Lung microvascular endothelial cell (primary cell): Measurements from ENCODE around the gene RFX7. TPM values are rescaled to one million over a fixed set of nuclear protein-coding genes. Genes with fewer than 3 reads are reported as not detected.
"Not testable (repeated sequence)": the region's sequence is repeated elsewhere in the genome, so short reads cannot be mapped to it uniquely, and the experiment has no call there.

ENCODE experiments used
- DNase-seq, 2 donors: peaks; one replicate each; pipeline versions ENCODE4 v3.0.0 to v3.0.0-alpha.2; 2010; ENCODE audit warnings: low read depth in 2 of 2
- total RNA-seq: library from RNA; depleted of rRNA; stranded (reverse); fragments of >200 nt; gene quantifications from 2 replicates; pipeline ENCODE4 v1.2.1, GENCODE V29; 2014

RFX7 gene
- total RNA-seq = 2.2 and 3.1 TPM in 2 replicates

GRCh38 chr15:56243163-56244037 is at the start of gene RFX7:
Gene RFX7, minus strand, starts transcription at chr15:56243879. Its CDS starts 594 bp downstream, at chr15:56243285.
- peak; percentile 81 to 88 for DNase-seq

DNA sequence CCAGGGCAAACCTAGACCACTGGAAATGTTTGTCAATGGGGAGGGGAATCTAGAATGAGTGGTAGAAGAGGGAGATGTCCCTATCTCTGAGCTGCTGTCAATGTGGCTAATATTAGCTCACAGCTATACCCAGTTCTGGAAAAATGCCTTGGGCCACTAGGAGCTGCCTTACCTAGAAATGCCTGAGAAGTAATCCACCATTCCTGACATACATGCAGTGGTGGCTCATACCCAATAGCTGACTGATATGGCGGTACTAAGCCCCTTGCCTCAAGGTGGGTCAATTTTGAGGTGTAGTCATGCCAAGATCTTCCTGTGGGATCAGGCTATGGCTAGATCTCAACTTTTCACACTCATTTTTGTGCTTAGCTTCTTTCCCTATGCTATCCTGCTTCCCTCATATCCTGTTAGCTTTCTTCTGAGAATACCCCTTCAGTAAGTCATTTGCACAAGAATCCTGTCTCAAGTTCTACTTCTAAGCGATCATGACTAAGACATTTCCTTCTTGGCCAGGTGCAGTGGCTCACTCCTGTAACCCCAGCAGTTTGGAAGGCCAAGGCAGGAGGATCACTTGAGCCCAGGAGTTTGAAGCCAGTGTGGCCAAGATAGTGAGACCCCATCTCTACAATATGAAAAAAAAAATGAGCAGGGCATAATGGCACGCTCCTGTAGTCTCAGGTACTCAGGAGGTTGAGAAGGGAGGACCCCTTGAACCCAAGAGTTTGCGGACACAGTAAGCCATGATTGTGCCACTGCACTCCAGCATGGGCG is 49.1 kb upstream of the RFX7 start:
- DNase-seq = no peak

GRCh38 chr15:56291741-56292140 is 48.1 kb upstream of the RFX7 start:
- no peak for DNase-seq

GRCh38 chr15:56286213-56286612 is 42.5 kb upstream of the RFX7 start:
- DNase-seq = no peak

- DNase-seq = no peak
These were observed 37.5 kb upstream of the RFX7 start for GRCh38 chr15:56281145-56281544.

DNA sequence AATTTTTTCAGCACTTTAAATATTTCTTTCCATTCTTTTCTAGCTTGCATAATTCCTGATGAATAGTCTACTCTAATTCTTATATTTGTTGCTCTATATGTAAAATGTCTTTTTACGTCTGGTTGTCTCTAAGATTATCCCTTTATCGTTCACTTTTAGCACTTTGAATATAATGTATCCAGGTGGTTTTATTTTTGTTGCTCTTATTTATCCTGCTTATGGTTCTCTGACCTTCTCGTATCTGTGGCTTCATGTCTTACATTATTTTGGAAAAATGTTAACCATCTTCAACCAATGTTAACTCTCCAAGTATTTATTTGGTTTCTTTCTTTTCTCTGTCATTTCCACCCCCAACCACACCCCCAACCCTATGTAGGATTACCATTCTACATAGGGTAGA is 30.0 kb upstream of the RFX7 start:
- DNase-seq = no peak

DNA sequence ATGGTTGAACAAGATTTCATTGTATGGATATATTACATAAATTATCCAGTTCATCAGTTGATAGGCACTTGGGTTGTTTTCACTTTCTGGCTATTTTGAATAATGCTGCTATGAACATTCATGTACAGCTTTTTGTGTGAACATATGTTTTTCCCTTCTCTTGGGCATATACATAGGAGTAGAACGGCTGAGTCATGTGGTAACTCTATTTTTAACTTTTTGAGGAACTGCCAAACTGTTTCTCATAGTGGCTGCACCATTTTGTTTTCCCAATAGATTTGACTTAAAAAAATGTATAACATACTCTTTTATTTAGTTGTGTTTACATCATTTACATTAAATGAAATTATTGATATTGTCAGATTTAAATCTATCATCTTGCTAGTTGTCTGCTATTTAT is 28.8 kb upstream of the RFX7 start:
- DNase-seq = no peak

DNA sequence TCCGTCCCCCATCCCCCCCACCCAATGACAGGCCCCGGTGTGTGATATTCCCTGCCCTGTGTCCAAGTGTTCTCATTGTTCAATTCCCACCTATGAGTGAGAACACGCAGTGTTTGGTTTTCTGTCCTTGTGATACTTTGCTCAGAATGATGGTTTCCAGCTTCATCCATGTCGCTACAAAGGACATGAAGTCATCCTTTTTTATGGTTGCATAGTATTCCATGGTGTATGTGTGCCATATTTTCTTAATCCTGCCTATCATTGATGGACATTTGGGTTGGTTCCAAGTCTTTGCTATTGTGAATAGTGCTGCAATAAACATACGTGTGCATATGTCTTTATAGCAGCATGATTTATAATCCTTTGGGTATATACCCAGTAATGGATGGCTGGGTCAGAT is 22.8 kb upstream of the RFX7 start:
- not testable (repeated sequence) for DNase-seq

- DNase-seq = no peak
These were observed 18.3 kb upstream of the RFX7 start for GRCh38 chr15:56261854-56262509.

DNA sequence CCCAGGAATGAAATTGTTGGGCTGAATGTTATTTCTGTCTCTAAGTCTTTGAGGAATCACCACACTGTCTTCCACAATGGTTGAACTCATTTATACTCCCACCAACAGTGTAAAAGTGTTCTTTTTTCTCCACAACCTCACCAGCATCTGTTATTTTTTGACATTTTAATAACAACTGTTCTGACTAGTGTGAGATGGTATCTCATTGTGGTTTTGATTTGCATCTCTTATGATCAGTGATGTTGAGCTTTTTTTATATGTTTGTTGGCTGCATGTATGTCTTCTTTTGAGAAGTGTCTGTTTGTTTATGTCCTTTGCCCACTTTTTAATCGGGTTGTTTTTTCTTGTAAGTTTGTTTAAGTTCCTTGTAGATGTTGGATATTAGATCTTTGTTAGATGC is 13.6 kb upstream of the RFX7 start:
- DNase-seq = not testable (repeated sequence)

GRCh38 chr15:56254265-56254664 is 10.6 kb upstream of the RFX7 start:
- no peak for DNase-seq

- no peak for DNase-seq
These were observed 8.7 kb upstream of the RFX7 start for GRCh38 chr15:56252386-56252785.

DNA sequence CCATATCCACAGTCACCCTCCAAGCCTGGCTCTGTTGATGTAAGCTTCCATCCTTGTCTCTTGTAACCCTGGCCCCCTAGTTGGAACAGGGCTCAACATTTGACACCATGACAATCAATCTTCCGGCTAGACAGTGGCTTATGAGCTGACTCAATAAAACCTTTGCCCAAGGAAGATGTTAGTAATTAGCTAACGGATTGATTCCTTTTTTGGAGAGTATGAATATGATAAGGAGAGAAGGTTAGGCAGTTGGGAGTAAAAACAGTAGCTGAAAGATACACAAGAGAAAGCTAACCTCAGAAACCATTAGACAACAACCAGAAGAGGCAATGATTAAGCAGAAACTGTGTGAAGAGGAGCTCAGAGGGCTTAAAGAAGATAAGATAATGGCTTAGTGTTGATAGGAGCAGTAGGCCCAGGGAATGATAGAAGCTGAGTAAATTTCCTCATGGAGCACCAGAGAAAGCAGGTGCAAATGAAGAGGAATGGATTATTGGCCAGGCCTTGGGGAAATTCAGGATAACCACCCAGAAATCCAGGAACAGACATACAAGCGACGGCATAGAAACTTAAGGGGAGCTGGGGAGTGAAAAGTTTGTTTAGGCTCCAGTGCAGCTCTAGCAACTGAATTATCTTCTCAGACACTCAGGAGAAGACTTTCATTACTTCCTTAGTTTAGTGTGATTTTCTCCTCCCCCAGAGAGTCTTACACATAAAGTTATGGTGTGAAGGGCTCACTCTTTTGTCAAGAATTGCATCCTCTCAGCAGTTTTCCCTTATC is 7.8 kb upstream of the RFX7 start:
- no peak for DNase-seq

DNA sequence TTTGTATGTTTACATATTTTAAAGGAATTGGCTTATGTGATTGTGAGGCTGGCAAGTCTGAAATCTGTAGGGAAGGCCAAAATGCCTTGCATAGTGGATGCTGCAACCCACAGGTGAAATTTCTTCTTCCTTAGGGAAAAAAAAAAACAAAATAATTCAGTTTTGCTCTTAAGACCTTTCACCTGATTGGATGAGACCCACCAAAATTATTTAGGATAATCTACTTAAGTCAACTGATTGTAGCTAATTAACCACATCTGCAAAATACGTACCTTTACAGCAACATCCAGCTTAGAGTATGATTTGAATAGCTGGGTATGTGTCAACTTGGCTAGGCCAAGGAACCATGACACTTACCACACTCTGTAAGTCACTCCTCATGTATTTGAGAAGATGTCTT is 6.9 kb upstream of the RFX7 start:
- DNase-seq = no peak

DNA sequence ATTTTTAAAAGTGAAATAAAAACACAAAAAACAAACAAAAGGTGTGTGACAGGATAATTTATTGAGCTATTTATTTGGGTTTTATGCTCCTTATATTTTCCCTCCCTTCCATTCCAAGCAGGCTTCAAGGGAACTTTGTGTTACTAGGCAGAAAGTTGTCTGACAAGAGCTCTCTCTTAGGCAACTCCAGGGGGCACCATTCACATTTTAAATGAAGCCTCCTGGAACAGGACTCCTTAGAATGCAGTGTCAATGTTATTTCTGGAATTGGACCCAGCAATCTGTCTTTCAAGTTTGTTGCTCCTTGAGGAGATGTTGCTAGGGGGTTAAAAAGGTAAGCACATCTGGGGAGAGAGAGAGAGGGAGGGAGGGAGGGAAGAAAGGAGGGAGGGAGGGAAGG is 5.4 kb upstream of the RFX7 start:
- DNase-seq = peak; percentile 23 to 67

GRCh38 chr15:56248311-56248992 is 4.8 kb upstream of the RFX7 start:
- DNase-seq = no peak

DNA sequence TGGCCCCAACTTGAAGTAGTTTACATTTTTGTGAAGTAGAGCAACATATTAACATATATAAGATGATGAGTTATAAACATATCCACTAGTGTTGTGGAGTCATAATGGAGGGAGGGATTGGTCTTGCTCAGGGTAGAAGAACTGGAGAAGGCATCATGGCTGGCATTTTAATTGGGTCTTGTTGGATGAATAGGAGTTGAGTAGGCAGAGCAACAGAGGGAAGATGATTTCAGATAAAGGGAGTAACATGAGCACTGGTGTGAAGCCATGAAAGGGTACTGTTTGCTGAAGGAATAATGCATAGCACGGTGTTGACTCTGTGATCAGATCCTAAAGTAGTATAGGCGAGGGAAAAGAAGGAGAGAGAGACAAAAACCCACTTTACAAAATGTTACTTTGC is 3.6 kb upstream of the RFX7 start:
- DNase-seq = no peak

DNA sequence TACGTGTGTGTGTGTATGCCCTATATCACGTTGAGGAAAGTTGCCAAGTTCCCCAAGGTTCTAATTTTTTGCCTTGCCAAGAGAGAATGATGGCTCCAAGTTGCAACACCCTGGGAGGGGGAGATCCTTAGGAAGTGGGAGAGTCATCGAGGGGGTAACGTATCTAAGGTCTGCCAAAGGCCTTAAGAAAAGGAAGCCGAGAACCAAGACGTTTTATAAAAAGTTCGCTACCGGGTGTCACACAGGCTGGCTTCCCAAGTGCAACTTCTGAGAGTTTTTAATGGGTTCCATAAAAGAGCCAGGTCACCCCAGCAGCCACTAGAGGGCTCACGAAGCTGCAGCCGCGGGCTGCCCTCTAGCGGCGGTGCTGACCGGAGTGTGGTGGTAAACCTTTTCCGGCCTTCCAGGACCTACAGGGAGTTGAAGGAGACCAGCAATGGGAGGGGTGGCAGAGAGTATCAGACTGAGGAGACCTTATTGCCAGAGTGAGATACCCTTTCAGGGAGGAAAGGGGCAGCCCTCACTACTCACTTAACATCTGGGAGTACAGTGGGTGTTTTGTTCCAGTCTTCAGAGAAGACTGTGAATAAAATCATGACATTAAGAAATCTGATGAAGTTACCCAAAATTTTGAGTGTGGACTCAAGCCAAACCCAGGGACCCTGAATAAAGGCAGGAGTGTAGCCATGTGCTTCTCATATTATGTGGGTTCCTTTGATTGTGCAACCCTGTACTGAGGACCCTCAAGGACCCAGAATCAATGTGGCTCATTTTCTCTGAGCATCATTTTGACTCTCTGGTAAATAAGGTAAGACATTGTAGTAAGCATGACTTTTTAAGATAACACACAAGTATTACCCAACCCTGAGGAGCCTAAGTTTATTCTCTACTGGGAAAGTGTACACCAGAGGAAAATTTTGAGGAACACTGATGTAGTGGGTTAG is 2.5 kb upstream of the RFX7 start:
- DNase-seq = peak; percentile 89 to 90

- DNase-seq = no peak
These were observed 1.3 kb upstream of the RFX7 start for GRCh38 chr15:56244811-56245576.
